WERI-Rb-1 (cell line): Measurements from ENCODE around the gene LHX3.

ENCODE experiments used
- DNase-seq: peaks from one replicate; pipeline ENCODE4 v3.0.0-alpha.2; 2020
- H3K27ac ChIP-seq: fragments of 250-450 bp; sonication (Bioruptor Pico); 2 replicates; pipeline ENCODE4 v1.5.1; 2020; ENCODE audit warnings: mild to moderate bottlenecking, moderate library complexity
- H3K27me3 ChIP-seq: fragments of 250-450 bp; sonication (Bioruptor Pico); 2 replicates; pipeline ENCODE4 v1.5.1; 2021; ENCODE audit warnings: mild to moderate bottlenecking, low read depth, moderate library complexity; ENCODE audit not compliant: insufficient read depth, severe bottlenecking
- H3K36me3 ChIP-seq: fragments of 250-450 bp; sonication (Bioruptor Pico); 2 replicates; pipeline ENCODE4 v1.5.1; 2020; ENCODE audit warnings: mild to moderate bottlenecking, moderate library complexity
- H3K4me3 ChIP-seq: 2 replicates; pipeline ENCODE4 v1.5.1; 2011; ENCODE audit warnings: low read depth, mild to moderate bottlenecking, control low read depth, low read length
- H3K9me3 ChIP-seq: fragments of 250-450 bp; sonication (Bioruptor Pico); 2 replicates; pipeline ENCODE4 v1.5.1; 2021; ENCODE audit warnings: mild to moderate bottlenecking, moderate library complexity; ENCODE audit not compliant: severe bottlenecking
- TF ChIP-seq, protein P1 (sequence below): IDR thresholded peaks from 2 replicates; pipeline ENCODE4 v1.5.1; 2011; ENCODE audit warnings: low read depth, mild to moderate bottlenecking, control low read depth, inconsistent platforms, low read length

The LHX3 gene

DNA sequence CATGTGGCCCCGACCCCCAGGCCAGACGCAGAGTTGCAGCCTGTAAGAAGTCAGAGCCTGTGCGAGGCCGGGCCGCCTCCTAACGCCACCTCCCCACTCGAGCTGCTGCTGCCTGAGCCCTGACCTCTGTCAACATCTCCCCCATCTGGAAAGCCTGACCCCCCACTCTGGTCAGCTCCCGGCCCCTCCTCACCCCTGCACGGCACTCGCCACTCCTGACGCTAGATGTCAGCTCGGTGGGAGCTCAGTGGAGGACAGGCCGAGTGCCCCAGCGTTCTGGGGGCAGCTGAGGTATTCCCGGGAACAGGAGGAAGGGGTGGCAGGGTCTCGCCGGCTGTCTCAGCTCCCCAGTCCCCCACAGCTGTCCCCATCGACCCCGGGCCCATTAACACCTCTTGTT, 19.9 kb downstream of the LHX3 start:
- no peaks in the 10 kb centered on the region for H3K9me3 ChIP-seq
- H3K27ac ChIP-seq: no peak overlapping the region
- DNase-seq: no peak
- H3K36me3 ChIP-seq: no peaks in the 10 kb centered on the region
- H3K27me3 ChIP-seq: no peaks in the 10 kb centered on the region
- TF ChIP-seq, protein P1, sequence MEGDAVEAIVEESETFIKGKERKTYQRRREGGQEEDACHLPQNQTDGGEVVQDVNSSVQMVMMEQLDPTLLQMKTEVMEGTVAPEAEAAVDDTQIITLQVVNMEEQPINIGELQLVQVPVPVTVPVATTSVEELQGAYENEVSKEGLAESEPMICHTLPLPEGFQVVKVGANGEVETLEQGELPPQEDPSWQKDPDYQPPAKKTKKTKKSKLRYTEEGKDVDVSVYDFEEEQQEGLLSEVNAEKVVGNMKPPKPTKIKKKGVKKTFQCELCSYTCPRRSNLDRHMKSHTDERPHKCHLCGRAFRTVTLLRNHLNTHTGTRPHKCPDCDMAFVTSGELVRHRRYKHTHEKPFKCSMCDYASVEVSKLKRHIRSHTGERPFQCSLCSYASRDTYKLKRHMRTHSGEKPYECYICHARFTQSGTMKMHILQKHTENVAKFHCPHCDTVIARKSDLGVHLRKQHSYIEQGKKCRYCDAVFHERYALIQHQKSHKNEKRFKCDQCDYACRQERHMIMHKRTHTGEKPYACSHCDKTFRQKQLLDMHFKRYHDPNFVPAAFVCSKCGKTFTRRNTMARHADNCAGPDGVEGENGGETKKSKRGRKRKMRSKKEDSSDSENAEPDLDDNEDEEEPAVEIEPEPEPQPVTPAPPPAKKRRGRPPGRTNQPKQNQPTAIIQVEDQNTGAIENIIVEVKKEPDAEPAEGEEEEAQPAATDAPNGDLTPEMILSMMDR: no peak
- no peak overlapping the region for H3K4me3 ChIP-seq

DNA sequence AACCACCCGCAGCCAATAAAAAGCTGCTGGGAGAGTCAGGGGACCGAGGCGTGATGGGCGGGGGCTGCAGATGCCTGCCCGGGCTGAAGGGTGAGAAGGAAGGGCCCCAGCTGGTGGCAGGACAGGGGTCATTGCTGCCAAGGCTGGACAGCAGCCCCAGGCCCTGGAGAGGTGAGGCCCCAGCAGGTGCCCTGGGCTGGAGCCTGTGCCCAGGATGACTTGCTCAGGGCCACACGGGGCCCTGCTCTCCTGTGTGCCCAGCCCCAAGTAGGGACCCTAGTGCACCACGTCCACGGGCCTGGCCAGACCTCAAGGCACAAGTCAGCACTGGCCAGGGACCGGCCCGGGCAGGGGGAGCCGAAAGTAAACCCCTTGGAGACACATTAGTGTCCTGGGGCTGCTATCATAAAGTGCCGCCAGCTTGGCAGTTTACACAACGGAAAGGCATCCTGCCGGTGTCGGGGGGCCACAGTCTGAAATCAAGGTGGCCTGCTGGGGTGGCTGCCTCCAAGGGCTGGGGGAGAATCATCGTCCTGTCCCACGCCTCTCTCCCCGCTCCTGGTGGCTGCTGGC, 22.0 kb downstream of the LHX3 start:
- no peak overlapping the region for H3K4me3 ChIP-seq
- no peaks in the 10 kb centered on the region for H3K27me3 ChIP-seq
- no peaks in the 10 kb centered on the region for H3K36me3 ChIP-seq
- TF ChIP-seq, protein P1: no peak
- no peak for DNase-seq
- peak overlapping the region; percentile 22; the same call in 1 of the 2 replicates for H3K27ac ChIP-seq
- H3K9me3 ChIP-seq: no peaks in the 10 kb centered on the region

DNA sequence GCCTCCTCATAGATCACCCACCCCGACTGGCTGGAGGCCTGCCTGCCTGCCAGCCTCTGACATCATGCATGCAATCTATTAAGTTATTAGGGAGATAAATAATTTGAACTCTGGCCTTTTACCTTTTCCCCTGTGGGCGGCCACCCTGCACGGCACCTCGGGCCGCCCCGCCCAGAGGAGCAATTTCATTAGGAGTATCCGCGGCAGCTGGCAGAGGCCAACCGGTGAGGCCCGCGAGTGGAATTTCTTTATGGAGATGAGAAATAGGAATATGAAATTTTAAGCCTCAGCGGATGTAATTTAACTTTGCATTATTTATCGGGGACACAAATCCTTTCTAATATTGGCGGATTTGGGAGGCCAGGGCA, 22.5 kb downstream of the LHX3 start:
- Histone ChIP-seq H3K36me3 (no peaks in the 10 kb centered on the region), H3K27me3 (no peaks in the 10 kb centered on the region), H3K4me3 (no peak overlapping the region), H3K27ac (no peak overlapping the region), H3K9me3 (no peaks in the 10 kb centered on the region)
- TF ChIP-seq, protein P1: no peak
- no peak for DNase-seq

DNA sequence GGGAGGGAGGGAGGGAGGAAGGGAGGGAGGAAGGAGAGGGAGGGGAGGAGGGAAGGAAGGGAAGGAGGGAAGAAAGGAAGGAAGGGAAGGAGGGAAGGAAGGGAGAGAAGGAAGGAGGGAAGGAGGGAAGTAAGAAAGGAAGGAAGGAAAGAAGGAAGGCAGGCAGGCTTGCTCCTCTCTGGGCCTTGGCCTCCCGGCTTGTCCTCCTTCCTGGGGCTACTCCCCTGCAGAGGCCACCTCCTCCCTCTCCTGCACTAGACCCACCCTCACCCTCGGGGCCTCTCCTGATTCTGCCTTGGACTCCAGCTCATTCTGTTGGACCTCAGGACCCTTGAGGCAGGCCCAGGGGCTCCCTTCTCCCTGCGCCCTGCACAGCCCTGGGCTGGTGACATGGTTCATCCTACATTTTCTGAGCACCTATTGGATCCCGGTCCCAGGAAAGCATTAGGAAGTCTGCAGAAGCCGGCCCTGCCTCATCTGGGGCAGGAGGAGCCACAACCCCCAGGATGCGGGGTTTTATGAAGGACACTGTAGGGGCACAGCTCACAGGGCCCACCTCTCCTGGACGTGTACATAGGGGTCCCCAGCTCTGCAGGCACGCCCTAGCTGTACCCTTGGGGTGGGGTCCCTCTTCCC, 23.0 kb downstream of the LHX3 start:
- Histone ChIP-seq H3K9me3 (no peaks in the 10 kb centered on the region), H3K27ac (no peak overlapping the region; the same call in 1 of the 2 replicates), H3K36me3 (no peaks in the 10 kb centered on the region), H3K27me3 (no peaks in the 10 kb centered on the region), H3K4me3 (no peak overlapping the region)
- TF ChIP-seq, protein P1: no peak
- no peak for DNase-seq

DNA sequence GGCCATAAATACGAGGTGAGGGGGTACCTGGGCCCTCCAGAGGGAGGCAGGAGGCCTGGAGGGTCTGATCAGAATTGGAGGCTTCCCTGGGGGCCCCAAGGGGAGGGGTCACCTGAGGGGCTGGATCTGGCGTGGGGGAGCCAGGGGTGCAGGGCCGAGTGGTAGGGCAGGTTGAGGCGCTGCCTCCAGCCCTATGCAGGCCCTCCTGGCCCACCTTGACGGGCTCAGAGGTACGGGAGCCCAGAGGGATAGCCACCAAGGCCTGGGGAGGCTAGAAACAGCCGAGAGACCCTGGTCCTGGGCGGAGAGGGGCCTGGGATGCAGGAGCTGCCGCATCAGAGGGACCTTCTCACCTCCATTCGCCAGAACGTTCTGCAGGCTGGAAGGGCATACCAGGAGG, 24.3 kb downstream of the LHX3 start:
- TF ChIP-seq, protein P1: no peak
- no peaks in the 10 kb centered on the region for H3K9me3 ChIP-seq
- no peak for DNase-seq
- H3K27me3 ChIP-seq: no peaks in the 10 kb centered on the region
- H3K27ac ChIP-seq: no peak overlapping the region
- no peaks in the 10 kb centered on the region for H3K36me3 ChIP-seq
- no peak overlapping the region for H3K4me3 ChIP-seq

DNA sequence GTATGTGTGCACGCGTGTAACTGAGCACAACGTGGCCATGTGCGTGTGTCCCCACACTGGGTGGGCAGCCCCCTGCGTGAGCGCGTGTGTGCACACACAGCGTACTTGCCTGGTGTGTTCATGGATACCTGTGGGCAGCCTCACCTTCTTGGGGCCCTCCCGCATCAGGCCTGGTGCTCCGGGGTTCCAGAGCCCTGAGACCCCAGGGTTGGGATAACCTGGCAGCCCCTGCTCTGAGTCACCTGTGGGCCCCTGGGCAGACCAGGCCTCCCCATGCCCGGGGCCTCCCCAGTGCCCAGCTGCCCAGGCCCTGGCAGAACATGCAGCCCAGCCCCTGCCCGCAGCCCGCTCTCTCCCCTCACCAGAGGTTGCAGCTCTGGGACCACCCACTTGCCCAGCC, 25.2 kb downstream of the LHX3 start:
- Histone ChIP-seq H3K4me3 (no peak overlapping the region), H3K9me3 (no peaks in the 10 kb centered on the region), H3K36me3 (no peaks in the 10 kb centered on the region), H3K27me3 (no peaks in the 10 kb centered on the region), H3K27ac (no peak overlapping the region)
- TF ChIP-seq, protein P1: no peak
- no peak for DNase-seq
